Loucy (cell line): Measurements from ENCODE around the gene CERS6.

Experiments used
- H2AFZ ChIP-seq: fragments of 200-600 bp; sonication (generic); 2 replicates; pipeline ENCODE4 v1.6.0; 2016; ENCODE audit warnings: antibody characterized with exemption, mild to moderate bottlenecking, low read length, moderate library complexity
- H3F3A ChIP-seq: fragments of 200-600 bp; 2 replicates; pipeline ENCODE4 v1.6.0; 2016; ENCODE audit warnings: antibody characterized with exemption, low read depth, mild to moderate bottlenecking
- H3K27me3 ChIP-seq: fragments of 200-600 bp; sonication (generic); 2 replicates; pipeline ENCODE4 v1.6.1; 2014; ENCODE audit warnings: low read length, mild to moderate bottlenecking; ENCODE audit not compliant: insufficient read depth, poor library complexity, severe bottlenecking
- H3K36me3 ChIP-seq: fragments of 200-600 bp; sonication (generic); 2 replicates; pipeline ENCODE4 v1.6.1; 2016; ENCODE audit warnings: low read length; ENCODE audit not compliant: insufficient read depth
- H3K4me1 ChIP-seq: fragments of 200-600 bp; sonication (generic); 2 replicates; pipeline ENCODE4 v1.5.1; 2014; ENCODE audit warnings: low read length, mild to moderate bottlenecking; ENCODE audit not compliant: insufficient read depth, poor library complexity, severe bottlenecking
- H3K4me2 ChIP-seq: fragments of 200-600 bp; sonication (generic); 2 replicates; pipeline ENCODE4 v1.6.0; 2014; ENCODE audit warnings: antibody characterized with exemption, low read length, low read depth, mild to moderate bottlenecking; ENCODE audit not compliant: poor library complexity, severe bottlenecking
- H3K4me3 ChIP-seq: fragments of 200-600 bp; sonication (generic); 2 replicates; pipeline ENCODE4 v1.5.1; 2014; ENCODE audit warnings: low read length, mild to moderate bottlenecking, mixed read lengths; ENCODE audit not compliant: poor library complexity, severe bottlenecking
- H3K79me2 ChIP-seq: fragments of 200-600 bp; sonication (generic); 2 replicates; pipeline ENCODE4 v1.6.1; 2014; ENCODE audit warnings: low read length; ENCODE audit not compliant: insufficient read depth
- H3K9ac ChIP-seq: fragments of 200-600 bp; sonication (generic); 2 replicates; pipeline ENCODE4 v1.6.0; 2014; ENCODE audit warnings: mild to moderate bottlenecking, low read depth, low read length, moderate library complexity; ENCODE audit not compliant: poor library complexity, severe bottlenecking
- H3K9me2 ChIP-seq: fragments of 200-600 bp; sonication (generic); replicated peaks from 2 replicates; pipeline ENCODE4 v1.6.1; 2016; ENCODE audit warnings: low read depth, low read length, mixed read lengths
- H3K9me3 ChIP-seq: fragments of 200-600 bp; sonication (generic); 2 replicates; pipeline ENCODE4 v1.6.1; 2014; ENCODE audit warnings: mild to moderate bottlenecking, antibody characterized with exemption, low read length, low read depth; ENCODE audit not compliant: insufficient read depth
- H4K20me1 ChIP-seq: fragments of 200-600 bp; sonication (generic); 2 replicates; pipeline ENCODE4 v1.6.0; 2014; ENCODE audit warnings: antibody characterized with exemption, low read length, mild to moderate bottlenecking; ENCODE audit not compliant: insufficient read depth, poor library complexity, severe bottlenecking
- CTCF ChIP-seq: fragments of 200-600 bp; sonication (generic); conservative IDR thresholded peaks from 2 replicates; pipeline ENCODE4 v1.5.1; 2014; ENCODE audit warnings: mild to moderate bottlenecking, antibody characterized with exemption, low read length
- EZH2phosphoT487 ChIP-seq: fragments of 200-600 bp; IDR thresholded peaks from 2 replicates; pipeline ENCODE4 v1.6.1; 2018; ENCODE audit warnings: antibody characterized with exemption, mild to moderate bottlenecking, moderate library complexity, borderline replicate concordance

Gene CERS6

GRCh38 chr2:168503901-168504300, 47.8 kb downstream of the CERS6 start:
- Histone ChIP-seq H2AFZ (no peak overlapping the region), H4K20me1 (peaks cover 4% of the 10 kb centered on the region), H3K9me3 (peaks cover 11% of the 10 kb centered on the region; the same call in 1 of the 2 replicates), H3K4me1 (no peaks in the 10 kb centered on the region), H3K9ac (no peak overlapping the region), H3K4me3 (no peak overlapping the region), H3K4me2 (no peak overlapping the region), H3K36me3 (no peaks in the 10 kb centered on the region), H3K9me2 (no peaks in the 10 kb centered on the region), H3K79me2 (peaks cover 49% of the 10 kb centered on the region; the same call in 1 of the 2 replicates), H3K27me3 (no peaks in the 10 kb centered on the region), H3F3A (no peaks in the 10 kb centered on the region)
- no peak for TF ChIP-seq CTCF
- no peak for TF ChIP-seq EZH2phosphoT487

- peaks cover 50% of the 10 kb centered on the region; the same call in 1 of the 2 replicates for H3K79me2 ChIP-seq
- H3K4me3 ChIP-seq, result no peak overlapping the region
- TF ChIP-seq CTCF, result no peak
- TF ChIP-seq EZH2phosphoT487, result no peak
- H3K9ac ChIP-seq, result no peak overlapping the region
- no peaks in the 10 kb centered on the region for H3K36me3 ChIP-seq
- peaks cover 11% of the 10 kb centered on the region; the same call in 1 of the 2 replicates for H3K9me3 ChIP-seq
- H3K9me2 ChIP-seq, result no peaks in the 10 kb centered on the region
- H3F3A ChIP-seq, result no peaks in the 10 kb centered on the region
- no peaks in the 10 kb centered on the region for H3K4me1 ChIP-seq
- H4K20me1 ChIP-seq, result peaks cover 4% of the 10 kb centered on the region
- H3K4me2 ChIP-seq, result no peak overlapping the region
- no peak overlapping the region for H2AFZ ChIP-seq
- H3K27me3 ChIP-seq, result no peaks in the 10 kb centered on the region
Observed at GRCh38 chr2:168504323-168504722, 48.3 kb downstream of the CERS6 start.

GRCh38 chr2:168510125-168510756, 54.2 kb downstream of the CERS6 start:
- Histone ChIP-seq H3K4me3 (no peak overlapping the region), H4K20me1 (peaks cover 4% of the 10 kb centered on the region), H3K36me3 (no peaks in the 10 kb centered on the region), H3K9me2 (no peaks in the 10 kb centered on the region), H3K27me3 (no peaks in the 10 kb centered on the region), H3K9ac (no peak overlapping the region), H3K4me1 (no peaks in the 10 kb centered on the region), H2AFZ (no peak overlapping the region), H3F3A (no peaks in the 10 kb centered on the region), H3K9me3 (no peaks in the 10 kb centered on the region), H3K79me2 (peaks cover 35% of the 10 kb centered on the region; the same call in 1 of the 2 replicates), H3K4me2 (no peak overlapping the region)
- TF ChIP-seq EZH2phosphoT487, result no peak
- TF ChIP-seq CTCF, result no peak
